Keratinocyte (primary cell): ENCODE data around the gene CEMIP2. TPM values are rescaled to one million over a fixed set of nuclear protein-coding genes. Genes with fewer than 3 reads are reported as not detected.

Experiments used
- DNase-seq: peaks from one replicate; pipeline ENCODE4 v3.0.0-alpha.2; 2011; ENCODE audit warnings: low read depth, missing footprints, low spot score
- FAIRE-seq: peaks from 2 replicates; lab custom pipeline; 2011; peaks lifted over from hg19 to GRCh38; lab: Jason Lieb, UNC
- H2AFZ ChIP-seq: 2 replicates; pipeline ENCODE4 v1.6.0; 2012; ENCODE audit warnings: low read length, control low read depth, inconsistent platforms; ENCODE audit not compliant: control insufficient read depth
- H3K27ac ChIP-seq: 2 replicates; pipeline ENCODE4 v1.5.1; 2011; ENCODE audit warnings: low read length; ENCODE audit not compliant: control insufficient read depth, insufficient read depth
- H3K27me3 ChIP-seq: 3 replicates; pipeline ENCODE4 v1.6.0; 2011; ENCODE audit warnings: low read length; ENCODE audit not compliant: control insufficient read depth, insufficient read depth; ENCODE audit errors: extremely low read depth
- H3K36me3 ChIP-seq, 2 experiments: 2 replicates in 1 of 2; 3 replicates in 1 of 2; pipeline ENCODE4 v1.5.1; 2011; ENCODE audit warnings: low read length in 2 of 2, mild to moderate bottlenecking in 1 of 2; ENCODE audit not compliant: control insufficient read depth in 2 of 2, insufficient read depth in 2 of 2; ENCODE audit errors: extremely low read depth in 1 of 2
- H3K4me1 ChIP-seq: 3 replicates; pipeline ENCODE4 v1.5.1; 2011; ENCODE audit warnings: low read length; ENCODE audit not compliant: control insufficient read depth, insufficient read depth; ENCODE audit errors: extremely low read depth
- H3K4me2 ChIP-seq: 3 replicates; pipeline ENCODE4 v1.6.0; 2011; ENCODE audit warnings: low read depth, low read length; ENCODE audit not compliant: control insufficient read depth, insufficient read depth; ENCODE audit errors: extremely low read depth
- H3K4me3 ChIP-seq, 3 experiments: fragments of 200-600 bp in 1 of 3; sonication (generic) in 1 of 3; 2 replicates in 2 of 3; 3 replicates in 1 of 3; pipeline ENCODE4 v1.5.1; 2011 to 2016; ENCODE audit warnings: low read length in 3 of 3, mild to moderate bottlenecking in 3 of 3, control low read depth in 2 of 3, inconsistent platforms in 1 of 3, low read depth in 1 of 3, mixed read lengths in 1 of 3, mixed run types in 1 of 3, moderate library complexity in 1 of 3; ENCODE audit not compliant: control insufficient read depth in 2 of 3, insufficient read depth in 2 of 3; ENCODE audit errors: extremely low read depth in 1 of 3
- H3K79me2 ChIP-seq: 2 replicates; pipeline ENCODE4 v1.6.0; 2012; ENCODE audit warnings: low read length; ENCODE audit not compliant: control insufficient read depth, insufficient read depth
- H3K9ac ChIP-seq: 3 replicates; pipeline ENCODE4 v1.6.0; 2011; ENCODE audit warnings: low read length; ENCODE audit not compliant: control insufficient read depth, insufficient read depth; ENCODE audit errors: extremely low read depth
- H3K9me1 ChIP-seq: 3 replicates; pipeline ENCODE4 v1.6.0; 2011; ENCODE audit warnings: low read length; ENCODE audit not compliant: control insufficient read depth, insufficient read depth; ENCODE audit errors: extremely low read depth
- H3K9me3 ChIP-seq: 2 replicates; pipeline ENCODE4 v1.5.1; 2012; ENCODE audit warnings: low read depth, low read length; ENCODE audit not compliant: control insufficient read depth
- H4K20me1 ChIP-seq: 3 replicates; pipeline ENCODE4 v1.6.0; 2011; ENCODE audit warnings: low read length; ENCODE audit not compliant: control insufficient read depth, insufficient read depth; ENCODE audit errors: extremely low read depth
- CTCF ChIP-seq, 3 experiments: IDR thresholded peaks in 1 of 3; conservative IDR thresholded peaks in 1 of 3; optimal IDR thresholded peaks in 1 of 3; 2 replicates in 2 of 3; 3 replicates in 1 of 3; pipeline versions ENCODE3 to v1.5.1; 2011; ENCODE audit warnings: low read length in 3 of 3, mild to moderate bottlenecking in 3 of 3, moderate library complexity in 2 of 3, control low read depth in 1 of 3, inconsistent platforms in 1 of 3; ENCODE audit not compliant: insufficient read depth in 2 of 3; ENCODE audit errors: extremely low read depth in 1 of 3
- EZH2 ChIP-seq: IDR thresholded peaks from one replicate; pipeline ENCODE4 v1.6.1; 2012; ENCODE audit warnings: inconsistent platforms, mild to moderate bottlenecking, low read length, moderate library complexity
- dilution Hi-C: fragments of 300-500 bp; cut with MboI; formaldehyde crosslinking; loops from one replicate; pipeline ENCODE4 v1.7.0; 2020; ENCODE audit warnings: low sequenced_read_pairs; ENCODE audit not compliant: extremely low pct_ligation_motif_present
- polyA plus RNA-seq, 5 experiments: library from polyadenylated mRNA; depleted of rRNA in 3 of 5; stranded (reverse) in 3 of 5; stranded (forward) in 1 of 5; unstranded in 1 of 5; fragments of >200 nt; gene quantifications; 1 replicate in 1 of 5; 2 replicates in 3 of 5; 3 replicates in 1 of 5; pipeline versions ENCODE4 v1.2.1 to v1.2.3, GENCODE V29; 2011 to 2012; ENCODE audit warnings: missing spikeins in 2 of 5, low read depth in 1 of 5, low replicate concordance in 1 of 5

CEMIP2 gene
- polyA plus RNA-seq, 1 donor (not counting 4 experiments of a cell fraction or from before 2014, with no cell fraction given), result 47.7 TPM

DNA sequence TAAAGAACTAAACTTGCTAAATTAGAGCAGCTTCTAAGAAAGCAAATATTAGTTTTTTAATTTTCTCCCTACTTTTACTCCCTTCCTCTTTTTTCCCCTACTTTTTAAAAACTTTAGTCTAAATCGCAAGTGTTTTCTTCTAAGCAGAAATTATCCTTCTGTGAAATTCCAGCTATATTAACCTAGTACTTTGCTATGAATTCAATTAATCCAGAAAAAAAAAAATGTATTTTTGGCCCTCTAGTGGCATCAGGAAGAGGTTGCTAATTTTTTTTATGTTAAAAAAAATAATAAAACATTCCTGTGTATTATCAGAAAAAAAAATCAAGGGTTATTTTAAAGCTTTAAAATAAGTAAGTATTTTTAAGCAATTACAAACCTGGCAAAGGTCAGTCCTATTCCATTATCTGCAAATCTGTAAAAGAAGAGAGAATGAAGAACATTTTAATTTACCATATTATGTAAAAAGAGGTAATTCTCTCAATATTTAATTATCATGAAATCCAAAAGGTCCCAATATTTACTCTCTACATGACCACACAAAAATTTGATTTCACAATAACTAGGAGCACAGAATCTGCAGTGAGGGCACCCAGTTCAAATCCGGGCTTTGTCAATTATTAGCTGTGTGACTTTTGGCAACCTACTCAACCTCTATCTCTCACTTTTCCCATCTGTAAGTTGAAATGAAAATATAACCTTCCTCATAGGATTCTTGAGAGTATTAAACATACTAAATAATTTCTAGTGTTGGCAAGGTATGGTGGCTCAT, 52.0 kb downstream of the CEMIP2 start:
- no peaks in the 10 kb centered on the region for H3K79me2 ChIP-seq
- dilution Hi-C loops, result no loop called here
- DNase-seq (no peak), FAIRE-seq (no peak)
- peaks cover 12% of the 10 kb centered on the region for H3K4me1 ChIP-seq
- no peaks in the 10 kb centered on the region for H4K20me1 ChIP-seq
- TF ChIP-seq EZH2, result no peak
- peak in 2 of 3 experiments; percentile 19 for TF ChIP-seq CTCF (optimal IDR thresholded peaks at IDR 0.05 in 1 of 3, IDR thresholded peaks at IDR 0.05 in 1 of 3, conservative IDR thresholded peaks at IDR 0.05 in 1 of 3; ENCODE audit: extremely low read depth in 1 of 3, insufficient read depth in 2 of 3, low read length in 3 of 3)
- no peak overlapping the region for H3K4me3 ChIP-seq
- no peak overlapping the region for H3K4me2 ChIP-seq
- no peaks in the 10 kb centered on the region for H3K9me1 ChIP-seq
- no peak overlapping the region for H3K27ac ChIP-seq
- peaks cover 9 to 16% of the 10 kb centered on the region in 2 experiments for H3K36me3 ChIP-seq
- no peak overlapping the region for H3K9ac ChIP-seq
- H2AFZ ChIP-seq, result no peak overlapping the region
- no peaks in the 10 kb centered on the region for H3K27me3 ChIP-seq
- H3K9me3 ChIP-seq, result no peaks in the 10 kb centered on the region

DNA sequence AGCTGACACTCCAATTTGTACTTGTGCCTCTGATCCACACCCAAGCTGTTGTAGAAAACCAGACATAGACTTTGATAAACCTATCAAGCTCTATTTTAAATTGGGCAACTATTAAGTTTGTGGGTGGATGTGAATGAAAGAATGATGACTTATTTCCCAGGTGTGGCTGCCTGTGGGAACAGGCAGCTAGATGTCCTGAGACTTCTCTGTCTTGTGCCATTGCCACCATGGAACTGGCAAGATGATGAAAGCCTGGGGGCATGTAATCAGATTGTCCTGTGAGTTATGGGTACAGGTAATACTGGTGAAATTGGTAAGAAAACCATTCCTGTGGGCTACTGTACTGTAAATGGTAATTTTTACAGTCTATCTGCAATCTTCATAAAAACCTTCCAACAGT, 57.5 kb downstream of the CEMIP2 start:
- H3K4me2 ChIP-seq, result peak overlapping the region; percentile 72
- peak overlapping the region; percentile 66 for H3K27ac ChIP-seq
- H3K9me1 ChIP-seq, result peaks cover 2% of the 10 kb centered on the region
- H3K9ac ChIP-seq, result peak overlapping the region; percentile 48
- H3K27me3 ChIP-seq, result no peaks in the 10 kb centered on the region
- peak; percentile 64 for DNase-seq
- no peak for FAIRE-seq
- dilution Hi-C loops, result no loop called here
- no peak overlapping the region for H2AFZ ChIP-seq
- no peaks in the 10 kb centered on the region for H3K9me3 ChIP-seq
- H3K4me3 ChIP-seq, result peak overlapping the region in 1 of 3 experiments; percentile 30
- peaks cover 21 to 32% of the 10 kb centered on the region in 2 experiments for H3K36me3 ChIP-seq
- H4K20me1 ChIP-seq, result no peaks in the 10 kb centered on the region
- TF ChIP-seq CTCF (optimal IDR thresholded peaks at IDR 0.05 in 1 of 3, IDR thresholded peaks at IDR 0.05 in 1 of 3, conservative IDR thresholded peaks at IDR 0.05 in 1 of 3; ENCODE audit: extremely low read depth in 1 of 3, insufficient read depth in 2 of 3, low read length in 3 of 3) (no peak), EZH2 (no peak)
- peaks cover 2% of the 10 kb centered on the region for H3K79me2 ChIP-seq
- peaks cover 18% of the 10 kb centered on the region for H3K4me1 ChIP-seq
